WTC11 (cell line): ENCODE results near the gene WWOX.

Experiments
- RELA ChIP-seq: sonication (generic); formaldehyde crosslinking; IDR thresholded peaks from 2 replicates; pipeline ENCODE4 v1.8.1; 2022; ENCODE audit warnings: missing genetic modification reagents, mild to moderate bottlenecking, borderline replicate concordance
- SP1 ChIP-seq: sonication (generic); formaldehyde crosslinking; conservative IDR thresholded peaks from 2 replicates; pipeline ENCODE4 v1.8.1; 2022; ENCODE audit warnings: missing genetic modification reagents
- ZNF121 ChIP-seq: sonication (generic); formaldehyde crosslinking; IDR thresholded peaks from 2 replicates; pipeline ENCODE4 v1.8.0; 2023; ENCODE audit warnings: missing genetic modification reagents
- ZNF138 ChIP-seq: sonication (generic); formaldehyde crosslinking; conservative IDR thresholded peaks from 2 replicates; pipeline ENCODE4 v1.8.1; 2022; ENCODE audit warnings: mild to moderate bottlenecking, moderate library complexity, missing genetic modification reagents
- ZNF396 ChIP-seq: fragments of 250-450 bp; sonication (Bioruptor Pico); IDR thresholded peaks from 2 replicates; pipeline ENCODE4 v1.8.0; 2021; ENCODE audit warnings: mild to moderate bottlenecking, moderate library complexity, borderline replicate concordance
- ZNF423 ChIP-seq: fragments of 250-450 bp; sonication (Bioruptor Pico); IDR thresholded peaks from 2 replicates; pipeline ENCODE4 v2.1.2; 2022; ENCODE audit warnings: mild to moderate bottlenecking, moderate library complexity
- TF ChIP-seq, protein P1 (sequence below): sonication (generic); formaldehyde crosslinking; conservative IDR thresholded peaks from 2 replicates; pipeline ENCODE4 v1.8.1; 2023; ENCODE audit warnings: mild to moderate bottlenecking, low read depth, missing genetic modification reagents, moderate library complexity
- TF ChIP-seq, protein P2 (sequence below): fragments of 200-600 bp; IDR thresholded peaks from 2 replicates; pipeline ENCODE4 v1.8.0; 2022; ENCODE audit warnings: antibody characterized with exemption
- TF ChIP-seq, protein P3 (sequence below): sonication (generic); formaldehyde crosslinking; IDR thresholded peaks from 2 replicates; pipeline ENCODE4 v1.8.0; 2023; ENCODE audit warnings: missing genetic modification reagents

DNA sequence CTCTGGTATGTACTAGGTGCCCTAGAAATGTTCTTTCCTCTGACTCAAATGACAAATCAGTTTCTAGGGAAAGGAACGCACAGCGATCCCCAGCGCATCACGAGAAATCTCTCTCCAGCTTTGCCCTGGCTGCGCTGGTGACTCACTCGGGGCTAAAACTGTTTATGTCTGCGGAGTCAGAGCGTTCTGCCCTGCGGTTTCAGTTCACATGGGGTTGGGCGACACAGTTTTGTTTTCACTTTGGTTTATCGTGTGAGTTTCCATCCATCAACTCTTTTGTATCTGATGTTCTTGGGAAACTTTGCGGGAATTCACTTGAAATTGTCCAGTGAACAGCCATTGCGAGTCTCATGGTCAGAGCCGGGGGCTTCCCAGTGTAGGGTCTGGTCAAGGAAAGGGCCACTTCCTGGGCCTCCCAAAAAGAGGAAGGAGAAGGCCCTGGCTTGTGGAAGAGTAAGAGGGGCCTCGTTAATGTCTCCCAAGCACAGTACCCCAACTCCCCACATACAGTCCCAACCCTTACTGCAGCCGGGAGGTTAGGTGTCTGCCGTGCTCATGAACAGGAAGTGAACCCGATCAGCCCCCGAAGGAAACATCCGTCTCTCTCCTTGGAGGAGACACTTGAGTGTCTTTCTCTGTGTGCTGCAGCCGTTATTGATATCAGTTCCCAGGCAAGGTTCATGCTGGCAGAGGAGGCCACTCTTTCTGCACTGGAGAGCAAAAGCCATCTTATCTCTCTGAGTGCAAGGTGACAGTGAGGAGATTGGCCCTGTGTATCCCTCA, 643.2 kb downstream of the WWOX start:
- TF ChIP-seq, protein P1, sequence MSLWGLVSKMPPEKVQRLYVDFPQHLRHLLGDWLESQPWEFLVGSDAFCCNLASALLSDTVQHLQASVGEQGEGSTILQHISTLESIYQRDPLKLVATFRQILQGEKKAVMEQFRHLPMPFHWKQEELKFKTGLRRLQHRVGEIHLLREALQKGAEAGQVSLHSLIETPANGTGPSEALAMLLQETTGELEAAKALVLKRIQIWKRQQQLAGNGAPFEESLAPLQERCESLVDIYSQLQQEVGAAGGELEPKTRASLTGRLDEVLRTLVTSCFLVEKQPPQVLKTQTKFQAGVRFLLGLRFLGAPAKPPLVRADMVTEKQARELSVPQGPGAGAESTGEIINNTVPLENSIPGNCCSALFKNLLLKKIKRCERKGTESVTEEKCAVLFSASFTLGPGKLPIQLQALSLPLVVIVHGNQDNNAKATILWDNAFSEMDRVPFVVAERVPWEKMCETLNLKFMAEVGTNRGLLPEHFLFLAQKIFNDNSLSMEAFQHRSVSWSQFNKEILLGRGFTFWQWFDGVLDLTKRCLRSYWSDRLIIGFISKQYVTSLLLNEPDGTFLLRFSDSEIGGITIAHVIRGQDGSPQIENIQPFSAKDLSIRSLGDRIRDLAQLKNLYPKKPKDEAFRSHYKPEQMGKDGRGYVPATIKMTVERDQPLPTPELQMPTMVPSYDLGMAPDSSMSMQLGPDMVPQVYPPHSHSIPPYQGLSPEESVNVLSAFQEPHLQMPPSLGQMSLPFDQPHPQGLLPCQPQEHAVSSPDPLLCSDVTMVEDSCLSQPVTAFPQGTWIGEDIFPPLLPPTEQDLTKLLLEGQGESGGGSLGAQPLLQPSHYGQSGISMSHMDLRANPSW (CRISPR knock-in tag), result no peak
- no peak for TF ChIP-seq SP1
- no peak for TF ChIP-seq ZNF138 (CRISPR knock-in tag)
- TF ChIP-seq ZNF396, result no peak
- TF ChIP-seq, protein P2, sequence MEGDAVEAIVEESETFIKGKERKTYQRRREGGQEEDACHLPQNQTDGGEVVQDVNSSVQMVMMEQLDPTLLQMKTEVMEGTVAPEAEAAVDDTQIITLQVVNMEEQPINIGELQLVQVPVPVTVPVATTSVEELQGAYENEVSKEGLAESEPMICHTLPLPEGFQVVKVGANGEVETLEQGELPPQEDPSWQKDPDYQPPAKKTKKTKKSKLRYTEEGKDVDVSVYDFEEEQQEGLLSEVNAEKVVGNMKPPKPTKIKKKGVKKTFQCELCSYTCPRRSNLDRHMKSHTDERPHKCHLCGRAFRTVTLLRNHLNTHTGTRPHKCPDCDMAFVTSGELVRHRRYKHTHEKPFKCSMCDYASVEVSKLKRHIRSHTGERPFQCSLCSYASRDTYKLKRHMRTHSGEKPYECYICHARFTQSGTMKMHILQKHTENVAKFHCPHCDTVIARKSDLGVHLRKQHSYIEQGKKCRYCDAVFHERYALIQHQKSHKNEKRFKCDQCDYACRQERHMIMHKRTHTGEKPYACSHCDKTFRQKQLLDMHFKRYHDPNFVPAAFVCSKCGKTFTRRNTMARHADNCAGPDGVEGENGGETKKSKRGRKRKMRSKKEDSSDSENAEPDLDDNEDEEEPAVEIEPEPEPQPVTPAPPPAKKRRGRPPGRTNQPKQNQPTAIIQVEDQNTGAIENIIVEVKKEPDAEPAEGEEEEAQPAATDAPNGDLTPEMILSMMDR, result no peak
- TF ChIP-seq, protein P3, sequence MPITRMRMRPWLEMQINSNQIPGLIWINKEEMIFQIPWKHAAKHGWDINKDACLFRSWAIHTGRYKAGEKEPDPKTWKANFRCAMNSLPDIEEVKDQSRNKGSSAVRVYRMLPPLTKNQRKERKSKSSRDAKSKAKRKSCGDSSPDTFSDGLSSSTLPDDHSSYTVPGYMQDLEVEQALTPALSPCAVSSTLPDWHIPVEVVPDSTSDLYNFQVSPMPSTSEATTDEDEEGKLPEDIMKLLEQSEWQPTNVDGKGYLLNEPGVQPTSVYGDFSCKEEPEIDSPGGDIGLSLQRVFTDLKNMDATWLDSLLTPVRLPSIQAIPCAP (CRISPR knock-in tag), result no peak
- no peak for TF ChIP-seq ZNF121 (CRISPR knock-in tag)
- no peak for TF ChIP-seq RELA
- no peak for TF ChIP-seq ZNF423 (CRISPR knock-in tag)
